Uterus (tissue), 4 donors: ENCODE measurements around the gene CYBRD1. TPM values are rescaled to one million over a fixed set of nuclear protein-coding genes. Genes with fewer than 3 reads are reported as not detected.

Source experiments
- DNase-seq, 2 donors: peaks; one replicate each; pipeline ENCODE4 v3.0.0-alpha.2; 2019 to 2020
- H3K27ac ChIP-seq, 2 donors: fragments of 200-600 bp; sonication (generic); 1 replicate in 1 of 2; 2 replicates in 1 of 2; pipeline ENCODE4 v1.5.1; 2016 to 2018
- H3K27me3 ChIP-seq, 2 donors: fragments of 200-600 bp; sonication (generic); one replicate each; pipeline ENCODE4 v1.5.1; 2018 to 2019; ENCODE audit warnings: control low read depth in 1 of 2
- H3K36me3 ChIP-seq, 2 donors: fragments of 200-600 bp; sonication (generic); one replicate each; pipeline ENCODE4 v1.5.1; 2019; ENCODE audit warnings: control low read depth in 1 of 2
- H3K4me1 ChIP-seq, 2 donors: fragments of 200-600 bp; sonication (generic); one replicate each; pipeline ENCODE4 v1.5.1; 2018 to 2019; ENCODE audit warnings: control low read depth in 1 of 2
- H3K4me3 ChIP-seq, 2 donors: fragments of 200-600 bp; sonication (generic); 1 replicate in 1 of 2; 2 replicates in 1 of 2; pipeline ENCODE4 v1.5.1; 2018 to 2019; ENCODE audit warnings: mild to moderate bottlenecking in 1 of 2
- H3K9me3 ChIP-seq, 2 donors: fragments of 200-600 bp; sonication (generic); one replicate each; pipeline ENCODE4 v1.5.1; 2019; ENCODE audit warnings: control low read depth in 1 of 2
- POLR2A ChIP-seq, 2 donors: fragments of 450-650 bp; IDR thresholded peaks; one replicate each; pipeline ENCODE4 v1.6.1; 2016; ENCODE audit warnings: antibody characterized with exemption in 2 of 2, mild to moderate bottlenecking in 1 of 2, moderate library complexity in 1 of 2
- intact Hi-C: fragments of 100-400 bp; cut with DNase I; formaldehyde crosslinking; loops from one replicate; pipeline ENCODE4 v1.15.1; 2023; ENCODE audit warnings: low total_unique reads
- total RNA-seq, 4 donors: library from RNA; depleted of rRNA in 3 of 4; stranded (reverse); fragments of >200 nt in 3 of 4; gene quantifications; one replicate each; pipeline versions ENCODE4 v1.1.0 to v1.2.4, GENCODE V29; 2014 to 2023
- TF ChIP-seq, protein P1 (sequence below), 4 experiments: fragments of 200-600 bp in 2 of 4; fragments of 450-650 bp in 2 of 4; sonication (generic) in 2 of 4; IDR thresholded peaks; one replicate each; pipeline ENCODE4 v1.5.1; 2016 to 2019; ENCODE audit warnings: antibody characterized with exemption in 4 of 4, mild to moderate bottlenecking in 2 of 4, moderate library complexity in 1 of 4
- donor health status: DM: yes; HTN: yes; CAD: no.

CYBRD1 gene
- total RNA-seq, 4 donors from 2014 or later: 108 to 335 (median 219) TPM

DNA sequence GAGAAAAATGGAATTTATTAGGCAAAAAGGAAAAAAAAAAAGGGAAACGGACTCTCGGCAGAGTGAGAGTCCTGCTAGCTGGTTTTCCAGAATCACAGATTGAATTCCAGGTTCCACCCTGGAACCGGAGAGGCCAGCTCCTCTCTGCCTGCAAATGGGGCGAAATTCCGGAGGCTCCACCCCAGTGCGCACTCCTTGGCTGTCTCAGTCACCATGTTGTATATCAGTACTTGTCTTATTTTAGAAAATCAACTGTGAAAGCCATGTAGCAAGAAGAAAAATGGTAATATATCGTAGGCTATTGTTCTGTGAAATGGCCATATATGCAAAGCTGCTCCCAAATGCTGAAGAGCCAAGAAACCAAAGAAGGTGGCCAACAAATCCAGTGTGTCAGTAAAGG, 49.4 kb downstream of the CYBRD1 start:
- intact Hi-C loops: no loop called here
- DNase-seq: no peak

GRCh38 chr2:171574149-171574795, 52.0 kb downstream of the CYBRD1 start:
- TF ChIP-seq POLR2A (IDR thresholded peaks at IDR 0.05): no peak
- TF ChIP-seq, protein P1, sequence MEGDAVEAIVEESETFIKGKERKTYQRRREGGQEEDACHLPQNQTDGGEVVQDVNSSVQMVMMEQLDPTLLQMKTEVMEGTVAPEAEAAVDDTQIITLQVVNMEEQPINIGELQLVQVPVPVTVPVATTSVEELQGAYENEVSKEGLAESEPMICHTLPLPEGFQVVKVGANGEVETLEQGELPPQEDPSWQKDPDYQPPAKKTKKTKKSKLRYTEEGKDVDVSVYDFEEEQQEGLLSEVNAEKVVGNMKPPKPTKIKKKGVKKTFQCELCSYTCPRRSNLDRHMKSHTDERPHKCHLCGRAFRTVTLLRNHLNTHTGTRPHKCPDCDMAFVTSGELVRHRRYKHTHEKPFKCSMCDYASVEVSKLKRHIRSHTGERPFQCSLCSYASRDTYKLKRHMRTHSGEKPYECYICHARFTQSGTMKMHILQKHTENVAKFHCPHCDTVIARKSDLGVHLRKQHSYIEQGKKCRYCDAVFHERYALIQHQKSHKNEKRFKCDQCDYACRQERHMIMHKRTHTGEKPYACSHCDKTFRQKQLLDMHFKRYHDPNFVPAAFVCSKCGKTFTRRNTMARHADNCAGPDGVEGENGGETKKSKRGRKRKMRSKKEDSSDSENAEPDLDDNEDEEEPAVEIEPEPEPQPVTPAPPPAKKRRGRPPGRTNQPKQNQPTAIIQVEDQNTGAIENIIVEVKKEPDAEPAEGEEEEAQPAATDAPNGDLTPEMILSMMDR (IDR thresholded peaks at IDR 0.05): peak; percentile 84 to 97 (median 89)
- H3K4me3 ChIP-seq: no peak overlapping the region

More for the DNA sequence above, 49.4 kb downstream of the CYBRD1 start:
- Histone ChIP-seq H3K9me3 (no peaks in the 10 kb centered on the region), H3K36me3 (no peaks in the 10 kb centered on the region), H3K27ac (no peak overlapping the region), H3K4me3 (no peak overlapping the region), H3K4me1 (no peaks in the 10 kb centered on the region), H3K27me3 (no peaks in the 10 kb centered on the region)
- TF ChIP-seq, protein P1 (IDR thresholded peaks at IDR 0.05): no peak
- no peak for TF ChIP-seq POLR2A (IDR thresholded peaks at IDR 0.05)

GRCh38 chr2:171575606-171576005, 53.3 kb downstream of the CYBRD1 start:
- Histone ChIP-seq H3K27ac (no peak overlapping the region), H3K36me3 (no peaks in the 10 kb centered on the region), H3K9me3 (no peaks in the 10 kb centered on the region), H3K4me1 (no peaks in the 10 kb centered on the region), H3K4me3 (no peak overlapping the region), H3K27me3 (no peaks in the 10 kb centered on the region)
- TF ChIP-seq, protein P1 (IDR thresholded peaks at IDR 0.05): no peak
- no peak for TF ChIP-seq POLR2A (IDR thresholded peaks at IDR 0.05)
- intact Hi-C loops: no loop called here
- DNase-seq: no peak

More at GRCh38 chr2:171574149-171574795, 52.0 kb downstream of the CYBRD1 start:
- peak; percentile 65 to 84 for DNase-seq
- no peaks in the 10 kb centered on the region for H3K27me3 ChIP-seq
- H3K4me1 ChIP-seq: no peaks in the 10 kb centered on the region
- no peaks in the 10 kb centered on the region for H3K9me3 ChIP-seq
- intact Hi-C loops: no loop called here
- no peaks in the 10 kb centered on the region for H3K36me3 ChIP-seq
- no peak overlapping the region for H3K27ac ChIP-seq

GRCh38 chr2:171578127-171578803, 56.0 kb downstream of the CYBRD1 start:
- H3K4me1 ChIP-seq: no peaks in the 10 kb centered on the region
- H3K27me3 ChIP-seq: no peaks in the 10 kb centered on the region
- no peaks in the 10 kb centered on the region for H3K36me3 ChIP-seq
- no peak overlapping the region for H3K4me3 ChIP-seq
- TF ChIP-seq POLR2A (IDR thresholded peaks at IDR 0.05): no peak
- TF ChIP-seq, protein P1 (IDR thresholded peaks at IDR 0.05): no peak
- DNase-seq: no peak
- no peaks in the 10 kb centered on the region for H3K9me3 ChIP-seq
- no peak overlapping the region for H3K27ac ChIP-seq
- intact Hi-C loops: no loop called here

- intact Hi-C loops: no loop called here
- Histone ChIP-seq H3K4me1 (no peaks in the 10 kb centered on the region), H3K27ac (no peak overlapping the region), H3K4me3 (no peak overlapping the region), H3K36me3 (no peaks in the 10 kb centered on the region), H3K27me3 (no peaks in the 10 kb centered on the region), H3K9me3 (no peaks in the 10 kb centered on the region)
- no peak for DNase-seq
- TF ChIP-seq, protein P1 (IDR thresholded peaks at IDR 0.05): no peak
- TF ChIP-seq POLR2A (IDR thresholded peaks at IDR 0.05): no peak
These were observed 57.2 kb downstream of the CYBRD1 start for GRCh38 chr2:171579481-171579880.
